GM13977 (cell line): ENCODE data around the gene GALNT18.

Source experiments
- DNase-seq: peaks from one replicate; pipeline ENCODE4 v3.0.0; 2012; ENCODE audit warnings: low spot score
- CTCF ChIP-seq: IDR thresholded peaks from 2 replicates; pipeline ENCODE4 v1.5.1; 2012; ENCODE audit warnings: mild to moderate bottlenecking, control low read depth; ENCODE audit not compliant: insufficient read depth; ENCODE audit errors: extremely low read depth, missing control alignments
- in situ Hi-C: fragments of 300-500 bp; cut with MboI; formaldehyde crosslinking; loops from one replicate; pipeline ENCODE4 v1.12.0; 2022; ENCODE audit warnings: low sequenced_read_pairs, low pct_unique_long_range_greater_than_20kb, mixed read lengths, inconsistent platforms; ENCODE audit not compliant: unreplicated experiment

The GALNT18 gene

GRCh38 chr11:11320825-11321224, 301.0 kb downstream of the GALNT18 start:
- in situ Hi-C loops = no loop called here
- no peak for DNase-seq
- no peak for TF ChIP-seq CTCF

- in situ Hi-C loops = no loop called here
- no peak for DNase-seq
- no peak for TF ChIP-seq CTCF
Measured at GRCh38 chr11:11318961-11319360, 302.8 kb downstream of the GALNT18 start.

GRCh38 chr11:11318461-11318860, 303.3 kb downstream of the GALNT18 start:
- in situ Hi-C loops = no loop called here
- TF ChIP-seq CTCF = no peak
- no peak for DNase-seq

- in situ Hi-C loops = no loop called here
Measured at GRCh38 chr11:11316651-11317230, 305.1 kb downstream of the GALNT18 start.

GRCh38 chr11:11313902-11314692, 307.7 kb downstream of the GALNT18 start:
- no peak for TF ChIP-seq CTCF
- DNase-seq = no peak
- in situ Hi-C loops = no loop called here

More at GRCh38 chr11:11316651-11317230, 305.1 kb downstream of the GALNT18 start:
- DNase-seq = no peak
- no peak for TF ChIP-seq CTCF

- in situ Hi-C loops = no loop called here
- DNase-seq = no peak
- TF ChIP-seq CTCF = no peak
Measured at GRCh38 chr11:11313426-11313825, 308.4 kb downstream of the GALNT18 start.
